ENCODE results near the gene PRKN.
"Not testable (repeated sequence)": the region's sequence is repeated elsewhere in the genome, so short reads cannot be mapped to it uniquely, and the experiment has no call there.

Gene PRKN

DNA sequence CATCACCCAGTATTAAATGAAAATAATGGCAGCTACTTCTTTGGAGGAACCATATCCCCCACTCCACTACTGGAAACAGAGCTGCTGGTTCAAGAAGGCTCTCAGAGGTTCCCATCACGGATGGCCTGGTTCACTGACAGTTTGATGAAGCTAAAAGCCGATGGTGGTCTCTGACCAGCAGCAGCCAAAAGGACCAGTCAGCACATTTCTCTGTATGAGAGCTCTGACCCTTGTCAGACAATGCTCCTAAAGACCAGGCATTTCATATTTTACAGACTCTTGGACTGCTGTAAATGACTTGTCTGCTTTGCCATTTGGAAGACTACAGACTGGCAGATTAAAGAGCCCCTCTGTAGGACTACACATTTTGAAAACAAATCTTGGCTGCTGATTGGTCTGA is 16.6 kb downstream of the PRKN start:
- no peak for DNase-seq (ENCODE audit: low spot score)

DNA sequence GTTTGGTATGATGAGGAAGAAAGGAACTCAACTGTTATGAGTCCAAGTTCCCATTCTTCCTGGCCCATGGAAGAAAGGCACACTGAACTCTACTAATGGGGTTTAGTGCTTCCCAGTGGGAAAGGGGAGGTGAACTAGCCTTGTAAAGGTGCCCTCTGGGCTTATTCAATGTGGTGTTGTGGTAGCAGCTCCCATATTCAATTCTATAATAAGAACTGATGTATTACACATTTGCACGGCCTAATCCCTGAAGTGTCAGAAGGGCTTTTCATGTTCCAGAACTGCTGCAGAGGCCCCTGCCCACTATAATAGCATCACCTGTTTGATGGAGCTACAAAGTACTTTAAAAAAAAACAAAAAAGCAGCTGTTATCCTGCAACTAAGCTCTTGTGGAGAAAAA is 17.1 kb downstream of the PRKN start:
- DNase-seq (ENCODE audit: low spot score) = no peak

DNA sequence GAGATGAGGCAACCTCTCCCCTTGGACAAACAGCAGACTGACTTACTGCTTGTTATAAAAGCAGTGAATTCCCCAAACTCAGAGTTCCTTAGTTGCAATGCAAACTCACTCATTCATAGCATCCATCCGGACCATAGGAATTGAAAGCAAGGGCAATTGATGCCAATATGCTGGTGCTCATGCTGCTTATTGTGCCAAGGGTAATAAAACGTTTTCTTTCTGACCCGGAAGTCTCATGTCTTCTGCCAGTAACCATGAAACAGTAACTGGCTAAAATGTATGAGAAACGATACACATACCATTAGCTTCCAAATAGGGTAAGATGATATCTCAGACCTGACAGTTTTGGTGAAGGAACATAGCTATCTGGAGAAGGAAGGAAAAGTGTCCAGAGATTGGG is 18.1 kb downstream of the PRKN start:
- DNase-seq (ENCODE audit: low spot score) = no peak

- no peak for DNase-seq (ENCODE audit: low spot score)
Measured at GRCh38 chr6:162708971-162709370, 18.6 kb downstream of the PRKN start.

- DNase-seq (ENCODE audit: low spot score) = no peak
Measured at GRCh38 chr6:162706232-162706631, 21.3 kb downstream of the PRKN start.

DNA sequence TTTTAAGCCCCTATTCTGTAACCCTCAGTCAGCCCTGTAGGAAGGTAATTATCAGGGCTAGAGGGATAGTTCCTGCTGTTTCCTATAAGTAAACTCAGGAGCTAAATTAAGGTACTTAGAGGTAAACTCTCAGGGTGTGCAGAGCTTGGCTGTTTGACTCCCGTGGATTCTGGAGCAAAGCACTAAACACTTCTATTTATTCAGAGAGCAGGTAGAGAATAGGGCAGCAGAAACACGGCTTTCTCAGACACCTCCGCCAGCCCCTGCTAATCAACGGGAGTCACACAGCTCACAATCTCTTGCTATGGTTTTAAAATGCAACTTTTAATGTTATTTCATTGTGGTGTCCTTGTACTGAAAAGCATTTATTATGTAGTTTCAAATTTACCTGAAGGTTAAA is 21.8 kb downstream of the PRKN start:
- DNase-seq (ENCODE audit: low spot score) = no peak

GRCh38 chr6:162704001-162704400 is 23.6 kb downstream of the PRKN start:
- DNase-seq (ENCODE audit: low spot score) = no peak

DNA sequence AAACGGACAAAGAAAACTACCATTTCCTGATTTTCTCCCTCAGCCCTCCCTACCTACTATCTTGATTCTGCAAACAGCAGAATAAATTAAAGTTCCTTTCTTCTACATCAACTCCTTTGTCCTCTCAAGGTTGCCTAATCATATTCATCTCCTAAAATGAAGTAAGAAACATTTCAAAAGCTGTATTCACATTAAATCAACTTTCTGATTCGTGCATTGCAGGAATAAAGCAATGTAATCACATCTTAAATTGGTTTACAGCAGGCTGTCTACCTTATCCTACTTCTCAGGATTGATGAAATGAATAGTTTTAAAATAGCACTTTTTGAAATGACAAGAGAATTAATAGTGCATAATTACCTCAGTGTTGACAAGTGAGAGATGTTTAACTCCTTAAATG is 25.1 kb downstream of the PRKN start:
- no peak for DNase-seq (ENCODE audit: low spot score)

GRCh38 chr6:162701551-162701950 is 26.0 kb downstream of the PRKN start:
- no peak for DNase-seq (ENCODE audit: low spot score)

DNA sequence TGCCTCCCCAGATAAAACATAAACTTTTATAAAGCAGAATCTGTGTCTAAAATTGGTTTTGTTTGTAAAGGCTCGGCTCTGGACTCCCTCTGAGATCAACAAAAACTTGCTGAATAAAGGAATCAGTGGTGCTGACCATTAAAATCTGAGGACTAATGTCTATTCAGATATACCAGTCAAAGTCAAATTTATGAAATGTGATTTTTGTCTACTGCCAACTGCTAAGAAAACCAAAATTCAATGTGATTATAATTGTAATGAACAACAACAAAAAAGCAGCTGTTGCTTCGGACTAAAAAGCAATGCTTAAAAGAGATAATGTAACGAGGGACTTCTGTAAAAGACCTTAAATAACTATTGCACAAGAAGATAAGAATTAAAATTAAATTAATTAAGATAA is 26.6 kb downstream of the PRKN start:
- no peak for DNase-seq (ENCODE audit: low spot score)

DNA sequence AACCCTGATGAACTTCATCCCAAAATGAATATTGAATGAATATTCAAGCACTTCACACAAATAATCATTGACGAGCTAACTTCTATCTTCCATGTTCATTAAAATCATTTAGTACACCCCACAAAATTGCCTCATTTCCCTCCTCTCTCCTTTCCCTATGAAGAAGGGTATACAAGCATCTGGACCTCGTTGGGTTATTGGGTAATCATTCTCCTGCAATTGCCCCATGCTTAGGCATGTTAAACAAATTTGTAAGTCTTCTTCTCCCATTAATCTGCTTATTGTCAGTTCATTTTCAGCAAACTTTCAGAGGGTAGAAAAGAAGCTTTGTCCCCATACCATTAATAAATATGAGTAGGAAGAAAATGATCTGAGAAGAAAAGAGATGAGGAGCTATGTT is 27.6 kb downstream of the PRKN start:
- no peak for DNase-seq (ENCODE audit: low spot score)

GRCh38 chr6:162698440-162698839 is 29.1 kb downstream of the PRKN start:
- DNase-seq (ENCODE audit: low spot score) = no peak

DNA sequence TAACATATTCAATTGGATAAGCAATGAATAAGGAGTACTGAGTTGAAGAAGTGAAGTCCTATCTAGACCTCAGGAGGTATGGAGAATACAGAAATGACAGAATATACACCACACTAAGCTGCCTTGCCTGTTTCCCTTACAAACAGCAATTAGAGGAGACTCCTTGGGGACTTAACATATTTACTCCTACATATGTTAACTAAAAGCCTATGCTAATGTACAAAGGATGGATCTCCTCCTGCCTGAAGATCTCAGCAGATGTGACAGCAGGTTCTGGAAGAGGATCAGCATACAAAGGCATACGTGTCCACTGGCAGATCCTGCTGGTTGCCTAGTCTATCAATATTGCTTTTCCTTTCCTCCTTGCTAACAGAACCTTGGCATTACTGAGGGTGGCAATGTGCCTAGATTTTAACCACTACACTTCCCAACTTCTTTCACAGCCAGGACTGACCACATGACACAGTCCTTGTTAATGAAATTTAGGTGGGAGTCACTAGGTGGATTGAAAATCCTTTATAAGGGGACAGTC is 29.6 kb downstream of the PRKN start:
- DNase-seq (ENCODE audit: low spot score) = no peak

GRCh38 chr6:162690158-162690557 is 37.4 kb downstream of the PRKN start:
- no peak for DNase-seq (ENCODE audit: low spot score)

DNA sequence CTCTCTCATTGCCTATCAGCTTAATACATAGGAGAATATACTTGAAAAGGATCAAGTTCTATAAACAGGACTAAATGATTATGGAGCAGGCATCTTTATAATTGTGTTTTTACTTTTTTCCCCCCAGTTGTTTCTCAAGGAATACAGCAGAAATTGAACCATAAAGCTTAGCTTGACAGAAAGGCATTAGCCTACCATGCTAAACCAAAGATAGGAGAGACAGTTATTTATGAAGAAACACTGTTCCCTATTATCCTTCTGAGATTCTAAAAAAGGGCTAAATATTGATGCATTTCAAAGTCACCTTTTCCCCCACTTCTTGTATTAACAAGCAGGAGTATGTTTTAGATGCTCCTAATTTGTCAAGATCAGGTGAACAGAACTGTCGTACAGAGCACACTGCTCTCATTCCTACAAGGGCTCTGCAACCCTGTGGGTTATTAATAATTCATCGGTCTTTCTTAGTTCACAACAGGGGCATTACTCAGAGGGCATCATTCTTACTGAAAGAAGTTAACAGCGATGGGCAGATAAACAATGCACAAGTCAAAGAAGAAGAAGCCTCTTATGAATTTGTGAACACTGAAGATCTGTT is 38.7 kb downstream of the PRKN start:
- DNase-seq (ENCODE audit: low spot score) = no peak

DNA sequence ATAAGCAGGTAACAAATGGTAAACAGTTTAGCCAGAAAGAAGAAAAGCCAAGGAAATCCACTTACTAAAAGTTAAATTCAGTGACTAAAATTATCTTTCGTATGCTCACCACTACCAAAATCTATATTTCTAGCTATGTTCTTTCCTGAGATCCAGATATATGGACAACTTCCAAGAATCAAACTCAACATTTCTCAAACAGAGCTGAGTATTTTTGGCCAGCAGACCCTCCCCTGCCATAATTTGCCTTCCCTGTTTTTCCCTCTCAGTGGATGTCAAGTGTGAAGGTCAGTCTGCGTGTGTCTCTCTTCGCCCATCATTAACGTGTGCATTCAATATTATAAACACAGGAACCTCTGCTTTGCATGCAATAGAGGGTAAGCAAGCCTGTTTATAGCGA is 42.0 kb downstream of the PRKN start:
- no peak for DNase-seq (ENCODE audit: low spot score)

DNA sequence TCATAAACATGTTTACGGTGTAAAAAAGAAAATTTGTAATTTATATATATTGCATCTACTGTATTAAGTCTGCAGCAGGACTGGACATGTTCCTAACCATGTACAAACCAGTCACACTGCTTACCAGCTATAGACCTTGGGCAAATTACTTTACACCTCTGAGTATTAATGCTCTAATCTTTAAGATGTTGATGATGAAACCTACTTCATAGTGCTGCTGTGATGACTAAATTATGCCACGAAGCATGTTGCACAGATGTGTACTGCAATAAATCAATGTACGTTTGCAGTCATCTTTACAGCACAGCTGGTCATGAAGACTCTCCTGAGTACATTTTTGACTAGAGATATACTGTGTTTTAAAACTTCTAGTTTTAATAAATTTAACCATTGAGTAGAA is 42.6 kb downstream of the PRKN start:
- no peak for DNase-seq (ENCODE audit: low spot score)

GRCh38 chr6:162684052-162684451 is 43.5 kb downstream of the PRKN start:
- DNase-seq (ENCODE audit: low spot score) = no peak

- no peak for DNase-seq (ENCODE audit: low spot score)
Measured at GRCh38 chr6:162683135-162683534, 44.4 kb downstream of the PRKN start.

DNA sequence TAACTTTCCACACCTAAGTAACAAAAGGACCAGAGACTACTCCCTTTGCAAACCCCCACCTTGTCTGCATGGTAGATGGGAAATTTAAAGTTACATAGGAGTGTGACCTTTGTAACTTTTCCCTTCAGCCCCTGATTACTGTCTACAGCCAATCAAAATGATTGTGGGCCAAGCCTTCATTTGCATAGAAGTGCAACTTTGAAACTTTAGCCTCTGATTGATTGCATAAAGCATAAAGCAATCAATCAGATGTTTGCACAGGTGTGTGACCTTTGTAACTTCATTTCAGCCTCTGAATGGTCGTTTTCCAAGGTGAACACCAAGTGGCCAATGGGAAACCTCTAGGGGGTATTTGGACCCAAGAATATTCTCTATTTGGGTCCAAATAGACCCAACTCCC is 46.1 kb downstream of the PRKN start:
- no peak for DNase-seq (ENCODE audit: low spot score)

- DNase-seq (ENCODE audit: low spot score) = no peak
Measured at GRCh38 chr6:162680871-162681270, 46.7 kb downstream of the PRKN start.

DNA sequence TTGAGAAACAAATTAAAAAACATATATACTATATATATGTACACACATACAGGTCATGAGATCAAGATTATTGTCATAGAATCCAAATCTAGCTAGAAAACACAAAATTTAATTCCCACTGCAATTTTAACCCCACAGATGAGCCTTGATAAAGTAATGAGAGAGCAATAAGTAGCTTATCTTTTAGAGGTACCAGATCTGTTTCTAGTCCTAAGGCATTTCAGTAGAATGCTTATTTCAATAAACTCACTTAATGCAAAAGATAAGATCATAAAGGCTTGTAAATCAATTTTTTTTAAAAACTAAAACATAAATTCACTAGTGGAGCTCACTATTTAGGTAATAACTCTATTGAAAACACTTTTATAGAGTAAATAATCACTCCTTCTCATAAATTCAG is 47.2 kb downstream of the PRKN start:
- no peak for DNase-seq (ENCODE audit: low spot score)

GRCh38 chr6:162679681-162680080 is 47.9 kb downstream of the PRKN start:
- no peak for DNase-seq (ENCODE audit: low spot score)

DNA sequence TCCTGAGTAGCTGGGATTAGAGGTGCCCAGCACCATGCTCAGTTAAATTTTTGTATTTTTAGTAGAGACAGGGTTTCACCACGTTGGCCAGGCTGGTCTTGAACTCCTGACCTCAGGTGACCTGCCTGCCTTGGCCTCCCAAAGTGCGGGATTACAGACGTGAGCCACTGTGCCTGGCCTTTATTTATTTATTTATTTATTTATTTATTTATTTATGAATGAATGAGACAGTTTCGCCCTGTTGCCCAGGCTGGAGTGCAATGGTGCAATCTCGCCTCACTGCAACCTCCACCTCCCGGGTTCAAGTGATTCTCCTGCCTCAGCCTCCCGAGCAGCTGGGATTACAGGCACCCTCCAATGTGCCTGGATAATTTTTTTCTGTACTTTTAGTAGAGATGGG is 48.7 kb downstream of the PRKN start:
- not testable (repeated sequence) for DNase-seq (ENCODE audit: low spot score)

GRCh38 chr6:162675503-162675902 is 52.1 kb downstream of the PRKN start:
- DNase-seq (ENCODE audit: low spot score) = no peak
